ENCODE results near the gene TTLL8.

- TF ChIP-seq POLR2A (IDR thresholded peaks at IDR 0.05) (no peak), CTCF (IDR thresholded peaks at IDR 0.05) (no peak)
Observed at GRCh38 chr22:50049299-50050195, 8.6 kb downstream of the TTLL8 start.
